T-helper 1 cell treated with Interleukin-12 subunit alpha and Interleukin-12 subunit beta and Interleukin-4 antibody, amounts not matched to agents 30 ng/mL and 1 ng/mL, for 36 hours (primary cell): Measurements from ENCODE around the gene COX6B1. TPM values are rescaled to one million over a fixed set of nuclear protein-coding genes. Genes with fewer than 3 reads are reported as not detected.
"Not testable (repeated sequence)": the region's sequence is repeated elsewhere in the genome, so short reads cannot be mapped to it uniquely, and the experiment has no call there.

Experiments
- intact Hi-C: fragments of 100-400 bp; cut with micrococcal nuclease; formaldehyde crosslinking; loops from one replicate; pipeline ENCODE4 v1.15.1; 2024
- total RNA-seq: library from RNA; stranded (reverse); gene quantifications from 2 replicates; pipeline ENCODE4 v1.2.3, GENCODE V29; 2022

Gene COX6B1
- total RNA-seq, 1 donor from 2014 or later = 450 TPM

GRCh38 chr19:35633727-35634440 is 14.2 kb upstream of the COX6B1 start:
- intact Hi-C loops = no loop called here

- intact Hi-C loops = no loop called here
Observed at GRCh38 chr19:35636651-35637050, 11.5 kb upstream of the COX6B1 start.

GRCh38 chr19:35637165-35637564 is 11.0 kb upstream of the COX6B1 start:
- intact Hi-C loops = no loop called here

GRCh38 chr19:35639321-35639639 is 8.8 kb upstream of the COX6B1 start:
- intact Hi-C loops = no loop called here

- intact Hi-C loops = loop anchor here (5.0 to 10.0 kb wide), 2 partner anchors 428 to 575 kb away; partner anchors contain the start of genes ZNF146 and ZNF565
Observed at GRCh38 chr19:35639863-35640262, 8.3 kb upstream of the COX6B1 start.

GRCh38 chr19:35641515-35642151 is 6.5 kb upstream of the COX6B1 start, which contains the start of gene ETV2:
Gene ETV2 (plus strand): TSS chr19:35641745. CDS start chr19:35642461, 716 bp downstream.
- intact Hi-C loops = loop anchor here (5.0 to 10.0 kb wide), 2 partner anchors 429 to 573 kb away; partner anchors contain the start of genes ZNF146 and ZNF565

- intact Hi-C loops = loop anchor here (5.0 to 10.0 kb wide), 2 partner anchors 430 to 572 kb away; partner anchors contain the start of genes ZNF146 and ZNF565
Observed at GRCh38 chr19:35642312-35642711, 5.8 kb upstream of the COX6B1 start.

GRCh38 chr19:35642798-35643254 is 5.3 kb upstream of the COX6B1 start:
- intact Hi-C loops = loop anchor here (5.0 to 10.0 kb wide), 2 partner anchors 431 to 572 kb away; partner anchors contain the start of genes ZNF146 and ZNF565

GRCh38 chr19:35643255-35644205 is 4.6 kb upstream of the COX6B1 start:
- intact Hi-C loops = loop anchor here (1.0 to 10.0 kb wide), 14 partner anchors 15 to 571 kb away; partner anchors contain the start of genes ARHGAP33, HAUS5, HCST and LIN37

GRCh38 chr19:35644206-35644986 is 3.7 kb upstream of the COX6B1 start:
- intact Hi-C loops = loop anchor here (1.0 to 10.0 kb wide), 14 partner anchors 16 to 570 kb away; partner anchors contain the start of genes ARHGAP33, HAUS5, HCST and LIN37

GRCh38 chr19:35644987-35645679 is 3.0 kb upstream of the COX6B1 start:
- intact Hi-C loops = loop anchor here (1.0 to 10.0 kb wide), 14 partner anchors 17 to 570 kb away; partner anchors contain the start of genes ARHGAP33, HAUS5, HCST and LIN37

- intact Hi-C loops = loop anchor here (2.0 to 10.0 kb wide), 2 partner anchors 409 to 569 kb away; partner anchors contain the start of genes THAP8, WDR62, ZNF146 and ZNF565
Observed at GRCh38 chr19:35645680-35646511, 2.2 kb upstream of the COX6B1 start.

GRCh38 chr19:35650581-35650980 is 2.5 kb downstream of the COX6B1 start:
- intact Hi-C loops = no loop called here

GRCh38 chr19:35654828-35655227 is 6.7 kb downstream of the COX6B1 start:
- intact Hi-C loops = not testable (repeated sequence)

- intact Hi-C loops = no loop called here
Observed at GRCh38 chr19:35655600-35655999, 7.5 kb downstream of the COX6B1 start.

GRCh38 chr19:35656700-35657099 is 8.6 kb downstream of the COX6B1 start:
- intact Hi-C loops = no loop called here

GRCh38 chr19:35657904-35658700 is 10.0 kb downstream of the COX6B1 start:
- intact Hi-C loops = no loop called here

- intact Hi-C loops = no loop called here
Observed at GRCh38 chr19:35661995-35662340, 13.8 kb downstream of the COX6B1 start.
